Thyroid gland (tissue), 4 donors: Measurements from ENCODE around the gene CIDEC.

Experiments
- CTCF ChIP-seq, 6 experiments: fragments of 200-600 bp in 3 of 6; fragments of 450-650 bp in 3 of 6; sonication (generic) in 3 of 6; IDR thresholded peaks; one replicate each; pipeline ENCODE4 v1.5.1; 2016 to 2019; ENCODE audit warnings: antibody characterized with exemption in 6 of 6, mild to moderate bottlenecking in 2 of 6, inconsistent platforms in 1 of 6, moderate library complexity in 1 of 6
- POLR2A ChIP-seq, 2 donors: fragments of 450-650 bp; IDR thresholded peaks; one replicate each; pipeline ENCODE4 v1.6.1; 2017; ENCODE audit warnings: antibody characterized with exemption in 2 of 2, mild to moderate bottlenecking in 2 of 2, moderate library complexity in 1 of 2

GRCh38 chr3:9878700-9879099 is 1.4 kb downstream of the CIDEC start:
- TF ChIP-seq POLR2A (IDR thresholded peaks at IDR 0.05) = no peak
- no peak for TF ChIP-seq CTCF (IDR thresholded peaks at IDR 0.05)
